ENCODE data around the gene AMER3. TPM values are rescaled to one million over a fixed set of nuclear protein-coding genes. Genes with fewer than 3 reads are reported as not detected.

AMER3 gene
- total RNA-seq, 1 donor from 2014 or later, result 3.9 TPM

- H3K9me3 Mint-ChIP-seq, result no peaks in the 10 kb centered on the region
- peak; percentile 29 for DNase-seq (ENCODE audit: extremely low spot score, unreplicated experiment)
- no peaks in the 10 kb centered on the region for H3K4me1 Mint-ChIP-seq (ENCODE audit: unreplicated experiment)
- no peaks in the 10 kb centered on the region for H3K36me3 Mint-ChIP-seq
- peaks cover 23% of the 10 kb centered on the region for H3K27me3 Mint-ChIP-seq
- no peak overlapping the region for H3K27ac Mint-ChIP-seq
- no peak for TF ChIP-seq CTCF (conservative IDR thresholded peaks at IDR 0.05)
- no peak overlapping the region for H3K4me3 Mint-ChIP-seq
These were observed 35.7 kb downstream of the AMER3 start for GRCh38 chr2:130790804-130791616.

GRCh38 chr2:130791617-130791939 lies 36.2 kb downstream of the AMER3 start:
- no peaks in the 10 kb centered on the region for H3K36me3 Mint-ChIP-seq
- H3K27me3 Mint-ChIP-seq, result peaks cover 23% of the 10 kb centered on the region
- H3K9me3 Mint-ChIP-seq, result no peaks in the 10 kb centered on the region

GRCh38 chr2:130795431-130795830 lies 40.1 kb downstream of the AMER3 start:
- no peak for TF ChIP-seq CTCF (conservative IDR thresholded peaks at IDR 0.05)
- Mint-ChIP-seq H3K4me3 (peak overlapping the region; percentile 31), H3K36me3 (no peaks in the 10 kb centered on the region), H3K27ac (peak overlapping the region; percentile 48), H3K27me3 (peaks cover 9% of the 10 kb centered on the region), H3K4me1 (ENCODE audit: unreplicated experiment) (peaks cover 4% of the 10 kb centered on the region), H3K9me3 (no peaks in the 10 kb centered on the region)
- peak; percentile 32 for DNase-seq (ENCODE audit: extremely low spot score, unreplicated experiment)

More at GRCh38 chr2:130791617-130791939, 36.2 kb downstream of the AMER3 start:
- no peak overlapping the region for H3K4me3 Mint-ChIP-seq
- no peaks in the 10 kb centered on the region for H3K4me1 Mint-ChIP-seq (ENCODE audit: unreplicated experiment)
- H3K27ac Mint-ChIP-seq, result no peak overlapping the region
- DNase-seq (ENCODE audit: extremely low spot score, unreplicated experiment), result peak; percentile 29
- no peak for TF ChIP-seq CTCF (conservative IDR thresholded peaks at IDR 0.05)

GRCh38 chr2:130796290-130796689 lies 41.0 kb downstream of the AMER3 start:
- Mint-ChIP-seq H3K36me3 (no peaks in the 10 kb centered on the region), H3K4me3 (peak overlapping the region; percentile 42), H3K27ac (no peak overlapping the region), H3K27me3 (peaks cover 9% of the 10 kb centered on the region), H3K4me1 (ENCODE audit: unreplicated experiment) (peaks cover 4% of the 10 kb centered on the region), H3K9me3 (no peaks in the 10 kb centered on the region)
- peak; percentile 57 for DNase-seq (ENCODE audit: extremely low spot score, unreplicated experiment)
- no peak for TF ChIP-seq CTCF (conservative IDR thresholded peaks at IDR 0.05)

GRCh38 chr2:130797493-130798435 lies 42.4 kb downstream of the AMER3 start:
- Mint-ChIP-seq H3K27ac (no peak overlapping the region), H3K9me3 (no peaks in the 10 kb centered on the region), H3K4me1 (ENCODE audit: unreplicated experiment) (peaks cover 4% of the 10 kb centered on the region), H3K27me3 (peaks cover 9% of the 10 kb centered on the region), H3K36me3 (no peaks in the 10 kb centered on the region), H3K4me3 (peak overlapping the region; percentile 78)
- peak; percentile 84 for TF ChIP-seq CTCF (conservative IDR thresholded peaks at IDR 0.05)
- peak; percentile 98 for DNase-seq (ENCODE audit: extremely low spot score, unreplicated experiment)
